Measurements from ENCODE around the gene ZNF436. TPM values are rescaled to one million over a fixed set of nuclear protein-coding genes. Genes with fewer than 3 reads are reported as not detected.
A peak's percentile ranks its signal among the peaks of the same experiment; 100 is the strongest.

Gene ZNF436
- total RNA-seq, 4 donors from 2014 or later, result 12.5 to 125 (median 12.9) TPM

GRCh38 chr1:23403355-23403734 lies 33.7 kb upstream of the ZNF436 start:
- Histone ChIP-seq H3K36me3 (peaks cover 0 to 8% (median under 1%) of the 10 kb centered on the region in 4 donors), H3K27ac (peak overlapping the region; percentile 64 to 86 (median 80)), H3K4me3 (peak overlapping the region in 1 of 4 donors; percentile 12), H3K27me3 (no peaks in the 10 kb centered on the region), H3K4me1 (peaks cover 23 to 35% (median 26%) of the 10 kb centered on the region in 4 donors), H3K9me3 (no peaks in the 10 kb centered on the region)
- no peak for DNase-seq
- in situ Hi-C loops (cut with MboI; ENCODE audit: low pct_ligation_motif_present in 1 of 4, low pct_unique_long_range_greater_than_20kb in 1 of 4, low sequenced_read_pairs in 3 of 4) (no loop called here), intact Hi-C loops (cut with DNase I; ENCODE audit: low total_unique reads) (no loop called here)
- TF ChIP-seq POLR2A (IDR thresholded peaks at IDR 0.05) (no peak), EP300 (IDR thresholded peaks at IDR 0.05; ENCODE audit: low read depth) (no peak), POLR2AphosphoS5 (IDR thresholded peaks at IDR 0.05) (no peak), CTCF (IDR thresholded peaks at IDR 0.05) (no peak)
- WGBS, 2 donors (ENCODE audit: low coverage in 1 of 2), result 65% methylated on average over 4 of the region's 4 CpGs; no CpG with 5 or more reads in 1 of the 2 donors

GRCh38 chr1:23403038-23403336 lies 33.4 kb upstream of the ZNF436 start:
- H3K4me1 ChIP-seq, result peaks cover 23 to 35% (median 26%) of the 10 kb centered on the region in 4 donors
- no peak for DNase-seq

GRCh38 chr1:23402286-23403037 lies 32.8 kb upstream of the ZNF436 start:
- peaks cover 0 to 3% (median 1%) of the 10 kb centered on the region in 4 donors for H3K36me3 ChIP-seq
- H3K27me3 ChIP-seq, result no peaks in the 10 kb centered on the region
- peaks cover 23 to 35% (median 26%) of the 10 kb centered on the region in 4 donors for H3K4me1 ChIP-seq
- no peaks in the 10 kb centered on the region for H3K9me3 ChIP-seq
- intact Hi-C loops (cut with DNase I; ENCODE audit: low total_unique reads) (no loop called here), in situ Hi-C loops (cut with MboI; ENCODE audit: low pct_ligation_motif_present in 1 of 4, low pct_unique_long_range_greater_than_20kb in 1 of 4, low sequenced_read_pairs in 3 of 4) (no loop called here)
- WGBS, 2 donors (ENCODE audit: low coverage in 1 of 2), result 61 to 62% methylated on average over 7 to 11 of the region's 11 CpGs
- peak; percentile 61 for DNase-seq
- no peak for TF ChIP-seq EP300 (IDR thresholded peaks at IDR 0.05; ENCODE audit: low read depth)
- TF ChIP-seq CTCF (IDR thresholded peaks at IDR 0.05), result no peak
- TF ChIP-seq POLR2AphosphoS5 (IDR thresholded peaks at IDR 0.05), result no peak
- no peak for TF ChIP-seq POLR2A (IDR thresholded peaks at IDR 0.05)
- H3K4me3 ChIP-seq, result no peak overlapping the region
- H3K27ac ChIP-seq, result peak overlapping the region; percentile 64 to 86 (median 80)

More at GRCh38 chr1:23403038-23403336, 33.4 kb upstream of the ZNF436 start:
- WGBS, 2 donors (ENCODE audit: low coverage in 1 of 2), result 31% methylated on average over 6 of the region's 6 CpGs; no CpG with 5 or more reads in 1 of the 2 donors
- Histone ChIP-seq H3K36me3 (peaks cover 0 to 8% (median 0%) of the 10 kb centered on the region in 4 donors), H3K27ac (peak overlapping the region; percentile 64 to 86 (median 80)), H3K4me3 (no peak overlapping the region), H3K9me3 (no peaks in the 10 kb centered on the region), H3K27me3 (no peaks in the 10 kb centered on the region)
- TF ChIP-seq EP300 (IDR thresholded peaks at IDR 0.05; ENCODE audit: low read depth) (no peak), CTCF (IDR thresholded peaks at IDR 0.05) (no peak), POLR2AphosphoS5 (IDR thresholded peaks at IDR 0.05) (no peak), POLR2A (IDR thresholded peaks at IDR 0.05) (no peak)
- in situ Hi-C loops (cut with MboI; ENCODE audit: low pct_ligation_motif_present in 1 of 4, low pct_unique_long_range_greater_than_20kb in 1 of 4, low sequenced_read_pairs in 3 of 4), result no loop called here
- intact Hi-C loops (cut with DNase I; ENCODE audit: low total_unique reads), result no loop called here

- WGBS, 2 donors (ENCODE audit: low coverage in 1 of 2), result 85% methylated on average over 6 of the region's 6 CpGs; no CpG with 5 or more reads in 1 of the 2 donors
- no peak overlapping the region for H3K4me3 ChIP-seq
- H3K27ac ChIP-seq, result peak overlapping the region in 3 of 4 donors; percentile 64 to 86 (median 83)
- H3K4me1 ChIP-seq, result peaks cover 23 to 35% (median 26%) of the 10 kb centered on the region in 4 donors
- H3K36me3 ChIP-seq, result peaks cover 0 to 8% (median 0%) of the 10 kb centered on the region in 4 donors
- H3K27me3 ChIP-seq, result no peaks in the 10 kb centered on the region
- DNase-seq, result no peak
- H3K9me3 ChIP-seq, result no peaks in the 10 kb centered on the region
- in situ Hi-C loops (cut with MboI; ENCODE audit: low pct_ligation_motif_present in 1 of 4, low pct_unique_long_range_greater_than_20kb in 1 of 4, low sequenced_read_pairs in 3 of 4) (no loop called here), intact Hi-C loops (cut with DNase I; ENCODE audit: low total_unique reads) (no loop called here)
- TF ChIP-seq POLR2AphosphoS5 (IDR thresholded peaks at IDR 0.05), result no peak
These were observed 31.7 kb upstream of the ZNF436 start for GRCh38 chr1:23401313-23401712.

Data from transverse colon (tissue), 4 donors.